ENCODE data around the gene S100A16. TPM values are rescaled to one million over a fixed set of nuclear protein-coding genes. Genes with fewer than 3 reads are reported as not detected.

The S100A16 gene
- total and polyA plus RNA-seq, 9 of the 15 experiments (the other 6 are each of a cell fraction or from before 2014, with no cell fraction given) = 1.6 to 6.9 (median 4.3) TPM

GRCh38 chr1:153608742-153609584 lies 4.0 kb downstream of the S100A16 start (continued):
- peak; percentile 64 for TF ChIP-seq FOSL1 (tag; conservative IDR thresholded peaks at IDR 0.05)
- TF ChIP-seq SMAD1 (IDR thresholded peaks at IDR 0.05; ENCODE audit: low read depth, low read length, partially characterized antibody) = no peak
- no peak for TF ChIP-seq MAFG (tag; conservative IDR thresholded peaks at IDR 0.05)
- no peak for TF ChIP-seq ZNF780A (CRISPR knock-in tag; IDR thresholded peaks at IDR 0.05)
- no peak for TF ChIP-seq IRF2 (CRISPR knock-in tag; IDR thresholded peaks at IDR 0.05)
- no peak for TF ChIP-seq ZNF609 (CRISPR knock-in tag; IDR thresholded peaks at IDR 0.05; ENCODE audit: borderline replicate concordance)
- TF ChIP-seq DDX20 (tag; IDR thresholded peaks at IDR 0.05; ENCODE audit: low read depth) = no peak
- 0 out of 4 replicates have a peak, but pooled peaks of 1 of the 2 experiments have one; percentile 24 for TF ChIP-seq SRF (CRISPR knock-in tag; IDR thresholded peaks at IDR 0.05)
- TF ChIP-seq THRAP3 (IDR thresholded peaks at IDR 0.05; ENCODE audit: borderline replicate concordance) = no peak
- TF ChIP-seq NBN (IDR thresholded peaks at IDR 0.05; ENCODE audit: low read depth) = no peak
- no peak for TF ChIP-seq ELK1 (CRISPR knock-in tag; IDR thresholded peaks at IDR 0.05)
- no peak for TF ChIP-seq XRCC3 (IDR thresholded peaks at IDR 0.05)
- TF ChIP-seq SPI1 (IDR thresholded peaks at IDR 0.05; ENCODE audit: borderline replicate concordance, low read depth, low read length) = no peak
- no peak for TF ChIP-seq ZNF655 (CRISPR knock-in tag; IDR thresholded peaks at IDR 0.05)
- TF ChIP-seq USF2 (CRISPR knock-in tag; IDR thresholded peaks at IDR 0.05) = no peak
- no peak for TF ChIP-seq ZNF830 (CRISPR knock-in tag; IDR thresholded peaks at IDR 0.05)
- no peak for TF ChIP-seq SRSF9 (IDR thresholded peaks at IDR 0.05; ENCODE audit: borderline replicate concordance, low read depth, low read length)
- TF ChIP-seq IRF1 (CRISPR knock-in tag; IDR thresholded peaks at IDR 0.05; ENCODE audit: borderline replicate concordance) = no peak

All from K562 (cell line).